Lung microvascular endothelial cell (primary cell): ENCODE results near the gene SPOCK2. TPM values are rescaled to one million over a fixed set of nuclear protein-coding genes. Genes with fewer than 3 reads are reported as not detected.
A peak's percentile ranks its signal among the peaks of the same experiment; 100 is the strongest.

Source experiments
- DNase-seq, 2 donors: peaks; one replicate each; pipeline versions ENCODE4 v3.0.0 to v3.0.0-alpha.2; 2010; ENCODE audit warnings: low read depth in 2 of 2
- total RNA-seq: library from RNA; depleted of rRNA; stranded (reverse); fragments of >200 nt; gene quantifications from 2 replicates; pipeline ENCODE4 v1.2.1, GENCODE V29; 2014

Gene SPOCK2
- total RNA-seq, 1 donor from 2014 or later, result 3.0 TPM

- no peak for DNase-seq
Observed at GRCh38 chr10:72058347-72058898, 29.9 kb downstream of the SPOCK2 start.

GRCh38 chr10:72056932-72057751 is 31.2 kb downstream of the SPOCK2 start:
- DNase-seq, result no peak

- DNase-seq, result no peak
Observed at GRCh38 chr10:72056113-72056512, 32.2 kb downstream of the SPOCK2 start.

GRCh38 chr10:72053690-72054089 is 34.7 kb downstream of the SPOCK2 start:
- DNase-seq, result no peak

- no peak for DNase-seq
Observed at GRCh38 chr10:72050873-72051272, 37.5 kb downstream of the SPOCK2 start.

- DNase-seq, result no peak
Observed at GRCh38 chr10:72049969-72050781, 38.2 kb downstream of the SPOCK2 start.

GRCh38 chr10:72049472-72049871 is 38.9 kb downstream of the SPOCK2 start:
- DNase-seq, result no peak

- DNase-seq, result peak; percentile 91 to 95
Observed at GRCh38 chr10:72048450-72049124, 39.8 kb downstream of the SPOCK2 start.

GRCh38 chr10:72045586-72045985 is 42.8 kb downstream of the SPOCK2 start:
- DNase-seq, result no peak

GRCh38 chr10:72044417-72045041 is 43.8 kb downstream of the SPOCK2 start:
- DNase-seq, result peak; percentile 30 to 74

GRCh38 chr10:72043016-72043834 is 45.1 kb downstream of the SPOCK2 start:
- no peak for DNase-seq

- no peak for DNase-seq
Observed at GRCh38 chr10:72041491-72041890, 46.9 kb downstream of the SPOCK2 start.

GRCh38 chr10:72039377-72039776 is 49.0 kb downstream of the SPOCK2 start:
- no peak for DNase-seq

GRCh38 chr10:72038458-72039001 is 49.8 kb downstream of the SPOCK2 start:
- DNase-seq, result no peak

GRCh38 chr10:72037811-72038210 is 50.5 kb downstream of the SPOCK2 start:
- no peak for DNase-seq

GRCh38 chr10:72037266-72037665 is 51.1 kb downstream of the SPOCK2 start:
- no peak for DNase-seq

GRCh38 chr10:72035252-72035887 is 53.0 kb downstream of the SPOCK2 start:
- DNase-seq, result no peak

- DNase-seq, result no peak
Observed at GRCh38 chr10:72034761-72035160, 53.6 kb downstream of the SPOCK2 start.

- DNase-seq, result no peak
Observed at GRCh38 chr10:72034040-72034499, 54.3 kb downstream of the SPOCK2 start.
